Progenitor cell of endocrine pancreas (in vitro differentiated cells): ENCODE data around the gene UVRAG. TPM values are rescaled to one million over a fixed set of nuclear protein-coding genes. Genes with fewer than 3 reads are reported as not detected.

Source experiments
- DNase-seq: peaks from one replicate; pipeline ENCODE4 v3.0.0; 2021; ENCODE audit warnings: low spot score; ENCODE audit not compliant: unreplicated experiment
- H3K27ac Mint-ChIP-seq: 2 replicates; pipeline ENCODE4 v1.8.0; 2021; ENCODE audit warnings: mild to moderate bottlenecking, moderate library complexity, mixed read lengths
- H3K27me3 Mint-ChIP-seq: 2 replicates; pipeline ENCODE4 v1.8.0; 2021; ENCODE audit warnings: mixed read lengths
- H3K36me3 Mint-ChIP-seq: 2 replicates; pipeline ENCODE4 v1.8.0; 2022; ENCODE audit warnings: mixed read lengths; ENCODE audit not compliant: insufficient read depth
- H3K4me1 Mint-ChIP-seq: 2 replicates; pipeline ENCODE4 v1.8.0; 2021; ENCODE audit warnings: low read depth, mixed read lengths
- H3K4me3 Mint-ChIP-seq: 2 replicates; pipeline ENCODE4 v1.8.0; 2021; ENCODE audit warnings: low read depth, mild to moderate bottlenecking, moderate library complexity, mixed read lengths
- H3K9me3 Mint-ChIP-seq: 2 replicates; pipeline ENCODE4 v1.8.0; 2021; ENCODE audit warnings: low read depth, mixed read lengths
- total RNA-seq: library from RNA; stranded (reverse); gene quantifications from 2 replicates; pipeline ENCODE4 v1.2.1, GENCODE V29; 2021
- TF ChIP-seq, protein P1 (sequence below): fragments of 200-600 bp; sonication (generic); IDR thresholded peaks from one replicate; pipeline ENCODE4 v1.5.0; 2021; ENCODE audit warnings: antibody characterized with exemption, mild to moderate bottlenecking; ENCODE audit not compliant: unreplicated experiment

UVRAG gene
- total RNA-seq, 1 donor from 2014 or later: 25.7 TPM

DNA sequence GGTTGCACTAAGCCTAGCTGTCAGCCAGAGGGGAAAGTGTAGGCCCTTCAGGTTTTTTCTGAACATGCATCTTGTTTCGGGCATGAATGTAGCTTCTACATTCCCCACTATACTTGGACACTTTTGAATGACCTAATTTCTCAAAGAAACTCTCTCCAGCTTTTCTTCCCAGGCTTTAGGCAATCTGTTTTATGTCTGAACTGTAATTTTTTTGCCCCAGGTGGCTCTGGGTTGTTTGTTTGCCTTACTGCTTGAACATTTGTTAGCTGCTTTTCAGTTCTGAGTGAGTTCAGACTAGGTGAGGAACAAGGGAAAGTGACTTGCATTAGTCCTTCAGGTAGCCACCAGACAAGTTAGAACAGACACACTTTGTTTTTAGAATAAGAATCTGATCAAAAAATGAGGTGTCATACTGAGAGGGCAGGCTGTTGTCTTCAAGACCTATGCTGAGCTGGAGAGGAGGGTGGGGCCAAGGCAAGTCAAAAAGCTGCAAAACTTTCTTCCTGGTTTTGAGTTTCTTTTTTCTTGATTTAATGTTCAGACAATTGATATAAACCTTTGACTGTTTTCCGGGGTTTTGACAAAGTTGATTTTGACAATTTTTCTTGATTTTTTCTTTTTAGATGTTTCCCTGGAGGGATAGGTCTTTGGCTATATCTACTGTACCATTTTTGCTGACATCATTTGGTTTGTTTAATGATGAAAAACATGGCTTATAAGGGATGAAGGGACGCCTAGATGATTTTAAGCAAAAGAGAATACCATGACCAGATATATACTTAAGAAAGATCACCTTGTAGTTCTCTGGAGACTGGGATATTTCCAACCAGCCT lies 208.4 kb downstream of the UVRAG start:
- Mint-ChIP-seq H3K4me3 (no peak overlapping the region), H3K4me1 (peaks cover 6% of the 10 kb centered on the region), H3K9me3 (peaks cover 1% of the 10 kb centered on the region), H3K27me3 (no peaks in the 10 kb centered on the region), H3K36me3 (peaks cover 25% of the 10 kb centered on the region), H3K27ac (no peak overlapping the region)
- DNase-seq: no peak
- TF ChIP-seq, protein P1, sequence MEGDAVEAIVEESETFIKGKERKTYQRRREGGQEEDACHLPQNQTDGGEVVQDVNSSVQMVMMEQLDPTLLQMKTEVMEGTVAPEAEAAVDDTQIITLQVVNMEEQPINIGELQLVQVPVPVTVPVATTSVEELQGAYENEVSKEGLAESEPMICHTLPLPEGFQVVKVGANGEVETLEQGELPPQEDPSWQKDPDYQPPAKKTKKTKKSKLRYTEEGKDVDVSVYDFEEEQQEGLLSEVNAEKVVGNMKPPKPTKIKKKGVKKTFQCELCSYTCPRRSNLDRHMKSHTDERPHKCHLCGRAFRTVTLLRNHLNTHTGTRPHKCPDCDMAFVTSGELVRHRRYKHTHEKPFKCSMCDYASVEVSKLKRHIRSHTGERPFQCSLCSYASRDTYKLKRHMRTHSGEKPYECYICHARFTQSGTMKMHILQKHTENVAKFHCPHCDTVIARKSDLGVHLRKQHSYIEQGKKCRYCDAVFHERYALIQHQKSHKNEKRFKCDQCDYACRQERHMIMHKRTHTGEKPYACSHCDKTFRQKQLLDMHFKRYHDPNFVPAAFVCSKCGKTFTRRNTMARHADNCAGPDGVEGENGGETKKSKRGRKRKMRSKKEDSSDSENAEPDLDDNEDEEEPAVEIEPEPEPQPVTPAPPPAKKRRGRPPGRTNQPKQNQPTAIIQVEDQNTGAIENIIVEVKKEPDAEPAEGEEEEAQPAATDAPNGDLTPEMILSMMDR: no peak

DNA sequence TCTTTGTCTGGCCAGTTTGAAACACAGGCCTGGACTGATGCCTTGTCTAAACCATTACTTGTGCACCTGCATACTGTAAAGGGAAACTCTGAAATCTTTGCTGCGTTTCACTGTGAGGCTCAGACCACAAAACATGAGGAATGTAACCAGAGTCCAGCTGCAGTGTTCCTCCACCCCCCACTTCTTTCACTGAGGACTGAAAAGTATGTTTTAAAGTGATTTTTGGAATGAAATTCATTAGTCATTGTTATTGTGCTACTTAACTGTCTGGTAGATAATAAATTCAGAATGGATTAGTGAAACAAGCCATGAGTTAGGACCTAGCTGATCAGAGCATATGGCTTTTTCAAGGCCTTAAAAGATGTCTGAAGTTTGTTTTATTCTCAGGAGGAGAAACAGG lies 210.1 kb downstream of the UVRAG start:
- Mint-ChIP-seq H3K27ac (no peak overlapping the region), H3K4me3 (no peak overlapping the region), H3K36me3 (peaks cover 22% of the 10 kb centered on the region), H3K9me3 (peaks cover 4% of the 10 kb centered on the region), H3K27me3 (no peaks in the 10 kb centered on the region), H3K4me1 (peaks cover 6% of the 10 kb centered on the region)
- TF ChIP-seq, protein P1: no peak
- no peak for DNase-seq

DNA sequence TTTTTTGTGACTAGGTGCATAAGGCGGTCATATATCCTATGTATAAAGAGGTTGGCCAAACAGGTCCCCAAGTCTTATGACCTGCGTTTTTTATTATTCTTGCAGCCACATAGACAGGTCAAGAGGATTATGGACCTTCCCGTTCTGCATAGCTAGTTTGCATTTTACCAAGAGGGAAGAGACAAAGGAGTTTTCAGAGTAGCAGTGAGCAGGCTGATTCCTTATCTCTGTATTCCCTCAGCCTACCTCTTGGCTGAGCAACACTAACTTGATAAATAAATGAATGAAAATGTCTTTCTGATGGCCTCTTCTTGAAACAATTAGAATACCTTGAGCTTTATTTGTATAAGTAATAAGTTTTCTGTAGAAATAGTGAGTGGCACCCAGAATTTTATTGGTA lies 210.8 kb downstream of the UVRAG start:
- Mint-ChIP-seq H3K27me3 (no peaks in the 10 kb centered on the region), H3K4me3 (no peak overlapping the region), H3K9me3 (peaks cover 4% of the 10 kb centered on the region), H3K36me3 (peaks cover 22% of the 10 kb centered on the region), H3K4me1 (peaks cover 10% of the 10 kb centered on the region), H3K27ac (no peak overlapping the region)
- TF ChIP-seq, protein P1: no peak
- DNase-seq: no peak

DNA sequence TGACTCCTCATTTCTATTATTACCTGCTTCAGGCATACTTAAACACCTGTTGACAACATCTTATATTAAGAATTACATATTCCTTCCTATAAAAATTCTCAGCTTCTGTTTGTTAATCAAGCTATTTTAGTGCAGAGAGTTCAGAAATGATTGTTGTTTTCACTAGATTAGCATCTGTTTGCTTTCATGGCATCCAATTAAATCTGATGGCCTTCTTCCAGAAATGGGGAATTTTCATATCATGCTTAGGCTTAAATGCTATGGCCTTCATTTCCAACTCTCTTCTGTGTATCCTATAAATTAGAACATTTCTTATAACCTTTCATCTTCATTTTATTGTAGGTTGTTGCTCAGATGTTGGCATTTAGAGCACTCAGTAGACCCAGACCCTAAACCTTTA lies 211.3 kb downstream of the UVRAG start:
- Mint-ChIP-seq H3K4me3 (no peak overlapping the region), H3K27ac (no peak overlapping the region), H3K9me3 (peaks cover 4% of the 10 kb centered on the region), H3K36me3 (peaks cover 19% of the 10 kb centered on the region), H3K4me1 (peaks cover 12% of the 10 kb centered on the region), H3K27me3 (no peaks in the 10 kb centered on the region)
- TF ChIP-seq, protein P1: no peak
- DNase-seq: no peak

DNA sequence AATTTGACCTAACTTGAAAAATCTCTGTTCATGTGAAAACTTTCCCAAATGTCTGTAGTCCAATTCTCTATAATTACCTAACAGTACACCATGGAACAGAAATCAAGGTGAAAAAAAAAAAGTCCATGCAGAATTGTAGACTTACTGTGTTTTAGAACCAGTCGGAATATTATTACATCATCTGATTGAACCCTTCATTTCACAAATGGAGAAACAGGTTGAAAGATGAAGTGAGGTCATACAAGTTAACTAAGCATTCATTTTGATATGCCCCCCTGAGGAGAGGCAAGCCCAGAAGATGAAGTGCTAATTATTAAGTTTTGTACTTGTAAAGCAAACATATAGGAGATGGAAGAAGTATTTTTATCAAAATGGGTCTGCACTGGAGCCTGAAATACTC lies 211.9 kb downstream of the UVRAG start:
- Mint-ChIP-seq H3K9me3 (peaks cover 4% of the 10 kb centered on the region), H3K27ac (no peak overlapping the region), H3K4me3 (no peak overlapping the region), H3K4me1 (peaks cover 12% of the 10 kb centered on the region), H3K27me3 (no peaks in the 10 kb centered on the region), H3K36me3 (peaks cover 17% of the 10 kb centered on the region)
- TF ChIP-seq, protein P1: no peak
- no peak for DNase-seq
